BLaER1 (cell line): ENCODE measurements around the gene RPS6KA2.

Source experiments
- H3K27ac ChIP-seq: shearing (Covaris generic); formaldehyde crosslinking; 2 replicates; pipeline ENCODE4 v1.8.1; 2022
- H3K27me3 ChIP-seq: shearing (Covaris generic); formaldehyde crosslinking; 2 replicates; pipeline ENCODE4 v1.8.1; 2022
- H3K36me3 ChIP-seq: shearing (Covaris generic); formaldehyde crosslinking; 2 replicates; pipeline ENCODE4 v1.8.1; 2022
- H3K4me1 ChIP-seq: shearing (Covaris generic); formaldehyde crosslinking; 2 replicates; pipeline ENCODE4 v1.8.1; 2022
- H3K4me2 ChIP-seq: shearing (Covaris generic); formaldehyde crosslinking; 2 replicates; pipeline ENCODE4 v1.8.1; 2022
- H3K4me3 ChIP-seq: shearing (Covaris generic); formaldehyde crosslinking; 2 replicates; pipeline ENCODE4 v1.8.1; 2022
- H3K9ac ChIP-seq: shearing (Covaris generic); formaldehyde crosslinking; 2 replicates; pipeline ENCODE4 v1.8.1; 2022
- H3K9me3 ChIP-seq: shearing (Covaris generic); formaldehyde crosslinking; 2 replicates; pipeline ENCODE4 v1.8.1; 2022
- H4K20me1 ChIP-seq: shearing (Covaris generic); formaldehyde crosslinking; 2 replicates; pipeline ENCODE4 v1.8.1; 2022
- Cebpa-rat ChIP-seq: shearing (Covaris generic); IDR thresholded peaks from 2 replicates; pipeline ENCODE4 v1.8.1; 2022

RPS6KA2 gene

DNA sequence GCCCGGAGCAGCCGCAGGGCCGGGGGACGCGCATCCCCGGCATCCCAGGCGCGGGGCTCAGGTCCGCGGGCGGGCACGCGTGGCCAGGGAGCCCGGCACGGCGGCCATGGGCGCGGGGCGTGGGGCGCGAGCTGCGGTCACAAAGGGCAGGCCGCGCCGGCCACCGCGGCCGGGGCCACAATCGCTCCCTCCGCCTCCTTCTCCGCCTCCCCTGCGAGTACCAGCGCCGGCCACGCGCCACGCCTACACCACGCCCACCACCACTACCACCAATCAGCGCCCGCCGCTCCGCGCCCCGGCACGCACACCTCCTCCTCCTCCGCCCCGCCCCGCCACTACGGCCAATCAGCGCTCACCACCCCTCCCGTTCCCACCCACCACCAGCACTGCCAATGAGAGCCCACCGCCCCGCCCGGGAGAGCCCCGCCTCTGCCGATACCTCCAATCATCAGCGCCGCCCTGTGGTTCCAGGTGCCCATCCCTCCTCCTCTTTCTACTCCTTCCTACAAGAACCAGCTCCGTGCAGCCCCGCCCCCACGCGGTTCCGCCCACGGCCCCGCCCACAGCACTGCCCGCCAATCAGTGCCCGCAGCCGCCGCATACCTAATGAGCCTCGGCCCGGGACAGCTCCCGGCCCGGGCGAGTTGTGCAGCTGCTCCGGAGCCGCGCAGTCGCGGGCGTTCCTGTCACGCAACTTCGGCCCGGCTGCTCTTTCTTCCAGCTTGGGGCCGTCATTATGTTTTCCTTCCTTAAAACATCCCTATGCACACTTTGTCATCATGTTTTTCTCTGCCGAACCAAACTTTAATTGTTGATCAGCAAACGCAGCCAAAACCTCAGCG lies at the start of gene RPS6KA2:
TSS of gene RPS6KA2 (minus strand) at position 219 of the 842 bp plus-strand sequence. CDS start 232 bp downstream, outside the sequence.
- Histone ChIP-seq H3K36me3 (no peaks in the 10 kb centered on the region), H3K27ac (peak within 1 kb of the TSS; percentile 86), H3K27me3 (peaks cover 24% of the 10 kb centered on the region), H3K9ac (peak within 1 kb of the TSS; percentile 77), H3K4me3 (peak within 1 kb of the TSS; percentile 85), H3K9me3 (no peaks in the 10 kb centered on the region), H3K4me2 (peak within 1 kb of the TSS; percentile 100), H3K4me1 (peaks cover 47% of the 10 kb centered on the region), H4K20me1 (peaks cover 16% of the 10 kb centered on the region; the same call in 1 of the 2 replicates)
- no peak for TF ChIP-seq Cebpa-rat

DNA sequence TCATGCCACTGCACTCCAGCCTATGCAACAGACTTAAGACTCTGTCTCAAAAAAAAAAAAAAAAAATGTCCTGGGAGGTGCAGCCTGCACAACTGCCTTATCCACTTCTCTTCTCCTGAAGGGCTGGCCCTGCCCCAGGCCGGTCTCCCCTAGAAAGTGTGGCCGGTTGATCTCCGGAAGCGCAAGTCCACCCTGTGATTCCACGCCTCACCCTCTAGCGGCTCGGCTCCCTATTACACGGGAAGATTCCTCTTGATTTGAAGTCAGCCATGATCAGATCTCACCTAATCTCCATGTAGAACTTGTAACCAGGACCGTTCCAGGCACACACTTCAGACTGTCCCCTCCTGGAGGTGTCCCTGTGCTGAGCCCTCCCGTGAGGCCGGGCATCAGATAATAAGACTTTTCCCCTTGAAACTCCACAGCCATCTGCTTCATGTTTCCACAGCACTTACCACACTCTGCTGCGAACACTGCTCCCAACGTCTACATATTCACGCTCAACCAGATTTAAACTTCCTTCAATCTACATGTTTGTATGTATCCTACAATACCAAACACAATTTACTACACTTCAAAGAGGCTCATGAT lies 49.3 kb upstream of the RPS6KA2 start:
- no peak overlapping the region for H3K9ac ChIP-seq
- H3K9me3 ChIP-seq, result peaks cover 13% of the 10 kb centered on the region
- no peak for TF ChIP-seq Cebpa-rat
- no peaks in the 10 kb centered on the region for H4K20me1 ChIP-seq
- H3K4me3 ChIP-seq, result no peak overlapping the region
- H3K4me2 ChIP-seq, result no peak overlapping the region
- H3K27me3 ChIP-seq, result no peaks in the 10 kb centered on the region
- no peak overlapping the region for H3K27ac ChIP-seq
- H3K4me1 ChIP-seq, result peaks cover 40% of the 10 kb centered on the region
- H3K36me3 ChIP-seq, result no peaks in the 10 kb centered on the region

DNA sequence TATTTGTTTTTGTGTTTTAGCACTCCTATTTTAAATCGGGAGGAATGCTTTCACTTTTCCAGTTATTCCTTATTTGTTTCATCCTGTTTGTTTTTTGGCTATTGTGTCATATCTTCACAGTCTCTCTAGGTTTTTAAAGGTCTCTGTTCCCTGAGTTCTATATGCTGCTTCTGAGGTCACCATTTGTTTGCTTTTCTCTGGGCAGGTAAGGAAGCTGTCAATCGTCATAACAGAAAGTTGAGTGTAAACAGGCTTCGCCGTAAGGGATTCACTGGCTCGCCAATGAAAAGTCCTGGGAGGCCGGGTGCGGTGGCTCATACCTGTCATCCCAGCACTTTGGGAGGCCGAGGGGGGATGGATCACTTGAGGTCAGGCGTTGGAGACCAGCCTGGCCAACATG lies 48.7 kb upstream of the RPS6KA2 start:
- H3K4me1 ChIP-seq, result peaks cover 43% of the 10 kb centered on the region
- H3K9me3 ChIP-seq, result peaks cover 15% of the 10 kb centered on the region
- H3K27ac ChIP-seq, result no peak overlapping the region
- H3K4me3 ChIP-seq, result no peak overlapping the region
- no peak overlapping the region for H3K4me2 ChIP-seq
- no peak overlapping the region for H3K9ac ChIP-seq
- no peaks in the 10 kb centered on the region for H3K36me3 ChIP-seq
- no peaks in the 10 kb centered on the region for H4K20me1 ChIP-seq
- no peak for TF ChIP-seq Cebpa-rat
- H3K27me3 ChIP-seq, result no peaks in the 10 kb centered on the region

DNA sequence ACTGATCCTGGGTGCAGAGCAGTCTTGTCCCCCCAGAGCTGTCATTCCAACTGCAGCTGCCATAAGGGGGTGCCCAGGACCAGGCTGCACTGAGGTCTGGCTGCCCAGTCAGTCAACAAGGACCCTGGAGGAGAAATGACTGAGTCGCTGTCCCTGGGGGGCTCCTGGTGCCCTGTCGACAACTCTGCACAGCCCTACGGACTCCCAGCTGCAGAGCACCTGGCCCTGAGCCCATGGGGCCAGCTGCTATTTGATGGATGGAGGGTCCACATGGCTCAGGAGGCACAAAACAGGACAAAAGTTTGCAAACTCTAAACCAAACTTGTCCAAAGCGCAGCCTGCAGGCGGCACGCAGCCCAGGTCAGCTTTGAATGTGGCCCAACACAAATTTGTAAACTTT lies 46.3 kb upstream of the RPS6KA2 start:
- H3K4me3 ChIP-seq, result no peak overlapping the region
- H3K9ac ChIP-seq, result no peak overlapping the region
- no peak for TF ChIP-seq Cebpa-rat
- H4K20me1 ChIP-seq, result no peaks in the 10 kb centered on the region
- peaks cover 15% of the 10 kb centered on the region; the same call in 1 of the 2 replicates for H3K9me3 ChIP-seq
- no peaks in the 10 kb centered on the region for H3K36me3 ChIP-seq
- H3K4me2 ChIP-seq, result peak overlapping the region; percentile 83
- H3K27me3 ChIP-seq, result no peaks in the 10 kb centered on the region
- peaks cover 43% of the 10 kb centered on the region for H3K4me1 ChIP-seq
- H3K27ac ChIP-seq, result peak overlapping the region; percentile 39; the same call in 1 of the 2 replicates

DNA sequence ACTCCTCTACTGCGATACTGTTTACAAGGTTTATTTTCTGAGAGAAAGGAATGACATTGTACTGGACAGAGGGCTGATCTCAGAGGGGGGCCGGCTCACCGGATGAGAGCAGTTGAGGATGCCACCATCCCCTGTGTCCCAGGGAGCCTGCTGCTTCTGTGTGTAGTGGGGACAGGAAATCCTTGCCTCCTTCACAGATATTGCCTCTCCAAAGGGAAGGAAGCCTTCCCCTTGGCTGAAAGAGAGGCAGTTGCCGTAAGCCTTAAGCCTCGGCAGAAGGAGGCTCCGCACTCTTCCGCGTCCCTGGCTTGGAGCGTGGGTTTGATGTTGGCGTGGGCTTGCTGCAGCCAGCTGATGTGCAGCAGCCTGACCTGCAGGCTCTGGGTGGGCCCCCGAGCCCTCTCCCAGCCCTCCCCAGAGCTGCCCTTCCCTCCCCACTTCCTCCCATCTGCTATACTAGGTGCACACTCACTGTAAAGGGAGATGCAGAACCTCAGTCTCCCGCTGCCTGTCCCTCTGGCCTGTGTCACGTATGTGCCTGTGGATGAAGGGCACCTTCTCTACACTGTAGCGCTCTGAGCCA lies 45.7 kb upstream of the RPS6KA2 start:
- H3K36me3 ChIP-seq, result no peaks in the 10 kb centered on the region
- H3K27me3 ChIP-seq, result no peaks in the 10 kb centered on the region
- peak overlapping the region; percentile 39; the same call in 1 of the 2 replicates for H3K27ac ChIP-seq
- H3K4me1 ChIP-seq, result peaks cover 43% of the 10 kb centered on the region
- no peak for TF ChIP-seq Cebpa-rat
- peak overlapping the region; percentile 83 for H3K4me2 ChIP-seq
- no peak overlapping the region for H3K4me3 ChIP-seq
- H3K9me3 ChIP-seq, result peaks cover 15% of the 10 kb centered on the region; the same call in 1 of the 2 replicates
- H3K9ac ChIP-seq, result no peak overlapping the region
- no peaks in the 10 kb centered on the region for H4K20me1 ChIP-seq

DNA sequence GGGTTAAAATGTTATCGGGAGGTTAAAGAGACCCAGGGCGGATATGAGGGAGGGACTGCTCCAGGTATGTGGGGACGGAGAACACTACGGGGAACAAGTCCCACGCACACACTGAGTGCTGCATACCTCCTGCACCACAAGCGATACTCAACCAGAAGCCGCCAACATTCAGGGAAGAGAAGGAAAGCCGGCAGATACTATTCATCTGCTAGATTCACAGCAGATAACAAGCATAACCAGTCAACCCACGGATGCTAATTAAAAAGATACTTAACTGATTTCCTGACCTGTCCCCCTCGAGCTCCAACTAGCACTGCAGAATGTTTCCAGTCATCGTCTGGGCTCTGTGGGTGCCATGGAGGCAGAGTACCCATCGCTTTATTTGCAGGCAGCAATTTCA lies 45.1 kb upstream of the RPS6KA2 start:
- Histone ChIP-seq H4K20me1 (no peaks in the 10 kb centered on the region), H3K9me3 (peaks cover 15% of the 10 kb centered on the region; the same call in 1 of the 2 replicates), H3K27ac (no peak overlapping the region), H3K36me3 (no peaks in the 10 kb centered on the region), H3K27me3 (no peaks in the 10 kb centered on the region), H3K4me2 (peak overlapping the region; percentile 83), H3K4me3 (no peak overlapping the region), H3K4me1 (peaks cover 43% of the 10 kb centered on the region), H3K9ac (no peak overlapping the region)
- no peak for TF ChIP-seq Cebpa-rat

DNA sequence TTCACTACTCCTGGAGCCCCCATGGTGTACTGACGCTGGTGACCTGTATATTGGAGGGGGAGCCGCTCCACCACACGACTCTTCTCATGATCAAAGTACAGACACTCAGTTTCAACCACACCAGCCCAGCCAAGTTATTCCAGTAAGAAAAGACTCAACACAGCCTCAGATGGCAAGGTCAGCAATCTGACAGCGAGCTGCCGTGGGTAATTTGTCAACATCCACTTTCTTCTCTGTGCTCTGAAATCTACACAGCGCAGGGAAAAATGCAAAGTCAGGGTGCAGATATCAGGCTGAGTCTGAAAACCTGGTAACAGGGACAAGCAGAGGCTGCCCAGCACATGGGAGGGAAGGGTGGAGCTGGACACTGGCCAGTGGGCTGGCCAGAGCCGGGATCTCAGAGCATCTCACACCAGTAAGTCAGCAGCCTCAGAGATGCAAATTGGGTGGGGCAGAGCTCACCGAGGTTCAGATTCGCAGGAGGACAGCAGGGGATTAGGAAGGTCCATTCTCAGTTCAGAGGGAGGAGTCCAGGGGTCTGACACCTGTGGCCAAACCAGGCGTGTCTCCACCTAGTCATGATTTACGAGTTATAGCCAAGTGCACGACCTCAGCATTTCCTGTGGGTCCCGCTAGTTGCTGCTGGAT lies 44.5 kb upstream of the RPS6KA2 start:
- Histone ChIP-seq H4K20me1 (no peaks in the 10 kb centered on the region), H3K27me3 (no peaks in the 10 kb centered on the region), H3K4me2 (peak overlapping the region; percentile 83), H3K9me3 (peaks cover 15% of the 10 kb centered on the region; the same call in 1 of the 2 replicates), H3K36me3 (no peaks in the 10 kb centered on the region), H3K9ac (no peak overlapping the region), H3K27ac (no peak overlapping the region), H3K4me3 (no peak overlapping the region), H3K4me1 (peaks cover 43% of the 10 kb centered on the region)
- TF ChIP-seq Cebpa-rat, result no peak

DNA sequence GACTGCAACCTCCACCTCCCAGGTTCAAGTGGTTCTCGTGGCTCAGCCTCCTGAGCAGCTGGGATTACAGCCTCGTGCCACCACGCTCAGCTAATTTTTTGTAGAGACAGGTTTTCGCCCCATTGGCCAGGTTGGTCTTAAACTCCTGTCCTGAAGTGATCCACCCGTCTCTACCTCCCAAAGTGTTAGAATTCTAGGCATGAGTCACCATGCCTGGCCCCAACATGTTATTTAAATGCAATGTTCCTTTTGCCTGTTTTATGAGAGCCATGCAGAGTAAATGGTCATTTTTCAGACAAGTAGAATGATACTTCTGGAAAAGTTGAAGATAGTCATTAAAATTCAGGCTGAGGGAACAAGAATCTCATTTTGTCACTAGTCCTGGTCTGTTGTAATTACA lies 43.8 kb upstream of the RPS6KA2 start:
- Histone ChIP-seq H3K27me3 (no peaks in the 10 kb centered on the region), H3K27ac (no peak overlapping the region), H3K4me3 (no peak overlapping the region), H3K4me2 (no peak overlapping the region; the same call in 1 of the 2 replicates), H3K4me1 (peaks cover 48% of the 10 kb centered on the region), H3K9ac (no peak overlapping the region), H4K20me1 (no peaks in the 10 kb centered on the region), H3K9me3 (peaks cover 15% of the 10 kb centered on the region; the same call in 1 of the 2 replicates), H3K36me3 (no peaks in the 10 kb centered on the region)
- TF ChIP-seq Cebpa-rat, result no peak

DNA sequence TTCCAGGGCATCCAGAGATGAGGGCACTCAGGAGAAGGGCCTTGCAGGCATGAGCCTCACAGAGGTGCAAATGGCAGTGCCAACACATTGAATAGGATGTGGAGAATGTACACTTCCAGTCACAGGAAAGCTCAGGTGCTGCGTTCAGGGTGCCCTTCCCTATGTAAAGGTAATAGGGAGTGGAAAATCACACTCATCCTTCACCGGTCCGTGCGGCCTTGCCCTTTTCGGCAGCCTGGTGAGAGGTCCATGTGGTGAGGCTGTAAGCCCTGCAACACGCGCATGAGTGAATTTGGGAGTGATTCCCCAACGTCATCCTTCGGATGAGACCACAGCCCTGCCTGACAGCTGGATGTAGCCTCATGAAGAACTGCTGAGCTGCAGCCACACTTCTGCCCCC lies 43.0 kb upstream of the RPS6KA2 start:
- Histone ChIP-seq H3K36me3 (no peaks in the 10 kb centered on the region), H3K4me1 (peaks cover 51% of the 10 kb centered on the region), H3K9ac (no peak overlapping the region), H4K20me1 (no peaks in the 10 kb centered on the region), H3K9me3 (peaks cover 15% of the 10 kb centered on the region; the same call in 1 of the 2 replicates), H3K27me3 (no peaks in the 10 kb centered on the region), H3K4me2 (no peak overlapping the region), H3K4me3 (no peak overlapping the region), H3K27ac (no peak overlapping the region)
- TF ChIP-seq Cebpa-rat, result no peak
